WI38 (cell line): Measurements from ENCODE around the gene GBE1.

Source experiments
- H3K4me3 ChIP-seq: 2 replicates; pipeline ENCODE4 v1.5.1; 2011; ENCODE audit warnings: low read depth, mild to moderate bottlenecking, control low read depth, low read length
- TF ChIP-seq, protein P1 (sequence below): IDR thresholded peaks from 2 replicates; pipeline ENCODE4 v1.5.1; 2012; ENCODE audit warnings: low read depth, mild to moderate bottlenecking, control low read depth, low read length

The GBE1 gene

DNA sequence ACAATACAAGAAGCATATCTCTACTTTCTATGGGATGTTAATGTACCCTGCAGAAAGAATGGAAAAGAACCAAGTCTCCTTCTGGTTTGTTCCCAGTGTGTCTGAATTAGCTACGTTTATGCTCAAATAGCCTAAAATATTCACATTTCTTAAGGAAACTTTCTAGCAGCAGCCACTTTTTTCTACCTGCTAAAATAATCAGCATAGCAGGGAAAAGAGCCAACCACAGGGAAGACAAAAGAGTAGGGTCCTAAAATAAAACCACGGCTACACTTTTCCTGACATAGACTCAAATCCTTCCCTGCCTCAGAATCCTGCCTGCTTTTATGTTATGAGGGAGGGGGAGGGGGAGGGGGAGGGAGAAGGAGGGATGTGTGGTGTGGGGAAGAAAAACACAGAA is 136.7 kb downstream of the GBE1 start:
- no peak overlapping the region for H3K4me3 ChIP-seq
- TF ChIP-seq, protein P1, sequence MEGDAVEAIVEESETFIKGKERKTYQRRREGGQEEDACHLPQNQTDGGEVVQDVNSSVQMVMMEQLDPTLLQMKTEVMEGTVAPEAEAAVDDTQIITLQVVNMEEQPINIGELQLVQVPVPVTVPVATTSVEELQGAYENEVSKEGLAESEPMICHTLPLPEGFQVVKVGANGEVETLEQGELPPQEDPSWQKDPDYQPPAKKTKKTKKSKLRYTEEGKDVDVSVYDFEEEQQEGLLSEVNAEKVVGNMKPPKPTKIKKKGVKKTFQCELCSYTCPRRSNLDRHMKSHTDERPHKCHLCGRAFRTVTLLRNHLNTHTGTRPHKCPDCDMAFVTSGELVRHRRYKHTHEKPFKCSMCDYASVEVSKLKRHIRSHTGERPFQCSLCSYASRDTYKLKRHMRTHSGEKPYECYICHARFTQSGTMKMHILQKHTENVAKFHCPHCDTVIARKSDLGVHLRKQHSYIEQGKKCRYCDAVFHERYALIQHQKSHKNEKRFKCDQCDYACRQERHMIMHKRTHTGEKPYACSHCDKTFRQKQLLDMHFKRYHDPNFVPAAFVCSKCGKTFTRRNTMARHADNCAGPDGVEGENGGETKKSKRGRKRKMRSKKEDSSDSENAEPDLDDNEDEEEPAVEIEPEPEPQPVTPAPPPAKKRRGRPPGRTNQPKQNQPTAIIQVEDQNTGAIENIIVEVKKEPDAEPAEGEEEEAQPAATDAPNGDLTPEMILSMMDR: no peak

DNA sequence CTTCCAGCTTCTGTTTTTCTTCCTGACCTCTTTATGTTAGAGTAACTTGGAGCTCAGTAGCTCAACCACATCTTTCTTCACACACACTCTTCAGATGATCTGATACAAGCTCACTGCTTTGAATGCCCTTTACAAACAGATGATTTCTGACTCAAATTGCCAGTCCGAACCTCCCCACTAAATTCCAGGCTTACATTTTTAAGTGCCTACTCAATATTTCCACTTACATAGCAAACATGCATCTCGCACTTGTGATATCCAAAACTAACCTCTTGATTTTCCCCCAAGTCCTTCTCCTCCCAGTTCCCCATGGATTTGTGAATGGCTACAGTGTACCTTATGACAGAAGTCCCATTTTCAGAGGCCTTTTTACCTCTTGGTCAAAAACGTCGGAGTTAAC is 139.1 kb downstream of the GBE1 start:
- TF ChIP-seq, protein P1: no peak
- no peak overlapping the region for H3K4me3 ChIP-seq

DNA sequence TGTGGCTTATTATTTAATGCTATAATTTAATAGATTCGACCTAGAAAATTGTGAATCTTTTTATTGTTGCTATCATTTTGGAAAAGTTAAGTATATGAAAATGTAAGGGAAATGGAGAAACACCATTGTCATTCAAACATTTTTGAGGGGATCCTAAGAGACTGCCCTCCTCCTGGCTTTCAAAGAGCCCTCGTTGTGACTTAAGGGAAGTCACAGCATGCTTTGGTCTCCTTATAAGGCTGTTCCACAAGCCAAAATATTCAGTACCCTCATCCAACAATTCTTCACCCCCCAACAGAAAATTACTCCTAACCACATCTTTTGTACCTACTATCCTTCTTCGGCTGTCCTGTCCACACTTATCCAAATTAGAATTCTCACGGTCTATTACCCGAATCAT is 140.2 kb downstream of the GBE1 start:
- H3K4me3 ChIP-seq: no peak overlapping the region
- TF ChIP-seq, protein P1: no peak

DNA sequence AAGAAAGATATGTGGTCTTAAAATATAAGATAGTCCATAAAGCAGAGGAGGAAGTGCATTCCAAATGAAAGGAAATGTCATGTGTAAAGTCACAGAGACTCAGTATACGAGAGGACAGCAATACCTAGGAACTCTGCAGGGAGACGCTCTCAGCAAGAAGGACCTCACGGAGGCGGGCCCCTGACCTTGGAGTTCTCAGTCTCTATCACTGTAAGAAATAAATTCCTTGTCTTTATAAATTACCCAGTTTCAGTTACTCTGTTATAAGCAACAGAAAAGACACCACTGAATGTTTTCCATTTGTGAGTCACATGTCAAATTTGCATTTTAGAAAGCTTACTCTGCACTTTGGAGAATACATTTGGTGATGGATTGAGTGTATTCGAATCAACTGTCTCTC is 140.6 kb downstream of the GBE1 start:
- TF ChIP-seq, protein P1: no peak
- H3K4me3 ChIP-seq: no peak overlapping the region

DNA sequence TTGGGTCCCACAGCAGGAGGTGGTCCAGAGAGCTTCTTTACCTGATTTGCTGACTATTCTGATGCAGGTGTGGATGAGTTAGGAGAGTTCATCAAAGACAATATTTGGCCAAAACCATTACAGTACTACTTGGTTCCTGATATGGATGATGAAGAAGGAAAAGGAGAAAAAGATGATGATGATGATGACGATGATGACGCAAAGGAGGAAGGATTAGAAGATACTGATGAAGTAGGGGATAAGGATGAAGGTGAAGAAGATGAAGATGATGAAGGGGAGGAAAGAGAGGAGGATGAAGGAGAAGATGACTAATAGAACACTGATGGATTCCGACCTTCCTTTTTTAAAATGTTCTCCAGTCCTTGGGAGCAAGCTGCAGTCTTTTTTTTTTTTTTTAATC is 148.7 kb downstream of the GBE1 start:
- TF ChIP-seq, protein P1: no peak
- no peak overlapping the region for H3K4me3 ChIP-seq

DNA sequence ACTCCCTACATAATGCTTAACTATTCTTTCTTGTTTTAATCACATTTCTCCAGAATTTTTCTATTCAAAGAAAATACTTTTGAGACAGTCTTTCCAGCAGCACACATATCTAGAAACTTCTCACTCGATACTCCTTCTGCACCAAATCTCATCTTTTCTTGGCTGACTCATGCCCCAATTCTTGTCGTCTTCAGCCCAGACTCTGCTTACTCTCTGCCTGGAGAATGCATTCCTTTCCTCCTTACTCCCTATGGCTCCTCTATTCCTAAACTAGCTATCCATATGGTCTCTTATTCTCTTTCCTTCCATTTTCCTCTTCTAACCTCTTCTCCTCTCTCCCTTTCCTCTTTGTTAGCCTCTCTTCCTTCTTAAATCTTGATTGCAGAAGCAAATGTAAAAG is 158.7 kb downstream of the GBE1 start:
- TF ChIP-seq, protein P1: no peak
- no peak overlapping the region for H3K4me3 ChIP-seq

DNA sequence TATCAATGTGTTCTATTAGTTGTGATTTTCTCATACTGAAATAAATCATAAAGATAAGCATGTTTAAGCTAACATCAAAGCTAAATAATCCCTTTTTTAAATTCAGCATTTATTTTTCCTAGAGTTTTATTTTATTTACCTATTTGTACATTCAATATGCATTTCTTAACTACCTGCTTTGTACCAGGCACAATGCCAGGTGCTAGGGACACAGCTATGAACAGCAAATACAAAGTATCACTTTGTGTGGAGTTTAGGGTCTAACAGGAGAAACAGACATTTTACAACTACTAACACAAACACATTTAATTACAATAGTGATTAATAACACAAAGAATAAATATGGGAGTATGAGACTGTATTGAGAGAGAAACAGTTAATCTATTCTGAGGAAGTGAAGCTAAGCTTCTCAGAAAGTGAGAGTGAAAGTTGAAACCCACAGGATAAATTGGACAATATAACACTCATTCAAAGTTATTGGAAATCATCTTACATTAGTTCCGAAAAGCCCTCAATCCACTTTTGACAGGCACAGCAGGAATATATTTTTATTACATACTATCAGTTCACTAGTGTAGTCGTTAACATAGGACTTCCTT is 159.6 kb downstream of the GBE1 start:
- TF ChIP-seq, protein P1: no peak
- H3K4me3 ChIP-seq: no peak overlapping the region
